H1 (cell line): ENCODE results near the gene KIF15. TPM values are rescaled to one million over a fixed set of nuclear protein-coding genes. Genes with fewer than 3 reads are reported as not detected.

Source experiments
- RNF2 ChIP-seq: fragments of 200-900, 300-1000 bp; sonication (generic); IDR thresholded peaks from 2 replicates; pipeline ENCODE4 v1.7.1; 2016; ENCODE audit warnings: borderline replicate concordance, low read depth, mild to moderate bottlenecking, antibody characterized with exemption, low read length; ENCODE audit not compliant: poor library complexity, severe bottlenecking; ENCODE audit errors: missing control alignments
- polyA plus RNA-seq, 7 experiments: library from polyadenylated mRNA; depleted of rRNA in 3 of 7; stranded (reverse) in 5 of 7; unstranded in 2 of 7; fragments of >200 nt in 5 of 7; fragments of 200-250 nt in 2 of 7; gene quantifications; 1 replicate in 5 of 7; 2 replicates in 1 of 7; 4 replicates in 1 of 7; pipeline versions ENCODE4 v1.2.1 to v1.2.3, GENCODE V29; 2011 to 2013; ENCODE audit warnings: missing spikeins in 2 of 7, mixed read lengths in 2 of 7
- total RNA-seq: library from RNA; stranded (reverse); fragmentation: NEBNext Ultra II Directional; extraction: Animal tissue kit (Norgen Biotek cat#: 25700); gene quantifications from 2 replicates; pipeline ENCODE4 v1.2.1, GENCODE V29; 2021
- TF ChIP-seq, protein P1 (sequence below): fragments of 300-600 bp; sonication (generic); IDR thresholded peaks from 2 replicates; pipeline ENCODE4 v1.7.1; 2012; ENCODE audit warnings: low read length, moderate library complexity, mild to moderate bottlenecking, inconsistent platforms; ENCODE audit not compliant: insufficient replicate concordance

KIF15 gene
- total and polyA plus RNA-seq, 2 of the 8 experiments (the other 6 are each of a cell fraction or from before 2014, with no cell fraction given), result 4.2 to 25.5 TPM

DNA sequence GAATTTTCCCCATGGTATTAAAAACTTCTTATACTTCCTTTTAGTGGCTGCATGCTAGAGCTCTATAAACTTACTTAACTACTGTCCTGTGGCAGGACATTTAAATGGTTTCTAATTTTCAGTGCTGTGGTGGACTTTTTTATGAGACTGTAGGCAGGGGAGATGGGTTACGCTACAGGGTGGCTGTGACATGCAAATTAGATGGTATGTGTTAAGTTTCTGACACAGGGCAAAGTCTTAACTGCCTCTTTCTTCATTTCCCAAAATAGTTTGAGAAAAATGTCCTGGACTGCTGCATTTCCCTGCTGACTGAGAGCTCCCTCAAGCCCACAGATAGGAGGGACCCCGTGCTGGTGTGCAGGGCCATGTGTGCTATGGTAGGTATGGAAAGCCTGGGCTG lies 134.8 kb downstream of the KIF15 start (continued):
- TF ChIP-seq, protein P1, sequence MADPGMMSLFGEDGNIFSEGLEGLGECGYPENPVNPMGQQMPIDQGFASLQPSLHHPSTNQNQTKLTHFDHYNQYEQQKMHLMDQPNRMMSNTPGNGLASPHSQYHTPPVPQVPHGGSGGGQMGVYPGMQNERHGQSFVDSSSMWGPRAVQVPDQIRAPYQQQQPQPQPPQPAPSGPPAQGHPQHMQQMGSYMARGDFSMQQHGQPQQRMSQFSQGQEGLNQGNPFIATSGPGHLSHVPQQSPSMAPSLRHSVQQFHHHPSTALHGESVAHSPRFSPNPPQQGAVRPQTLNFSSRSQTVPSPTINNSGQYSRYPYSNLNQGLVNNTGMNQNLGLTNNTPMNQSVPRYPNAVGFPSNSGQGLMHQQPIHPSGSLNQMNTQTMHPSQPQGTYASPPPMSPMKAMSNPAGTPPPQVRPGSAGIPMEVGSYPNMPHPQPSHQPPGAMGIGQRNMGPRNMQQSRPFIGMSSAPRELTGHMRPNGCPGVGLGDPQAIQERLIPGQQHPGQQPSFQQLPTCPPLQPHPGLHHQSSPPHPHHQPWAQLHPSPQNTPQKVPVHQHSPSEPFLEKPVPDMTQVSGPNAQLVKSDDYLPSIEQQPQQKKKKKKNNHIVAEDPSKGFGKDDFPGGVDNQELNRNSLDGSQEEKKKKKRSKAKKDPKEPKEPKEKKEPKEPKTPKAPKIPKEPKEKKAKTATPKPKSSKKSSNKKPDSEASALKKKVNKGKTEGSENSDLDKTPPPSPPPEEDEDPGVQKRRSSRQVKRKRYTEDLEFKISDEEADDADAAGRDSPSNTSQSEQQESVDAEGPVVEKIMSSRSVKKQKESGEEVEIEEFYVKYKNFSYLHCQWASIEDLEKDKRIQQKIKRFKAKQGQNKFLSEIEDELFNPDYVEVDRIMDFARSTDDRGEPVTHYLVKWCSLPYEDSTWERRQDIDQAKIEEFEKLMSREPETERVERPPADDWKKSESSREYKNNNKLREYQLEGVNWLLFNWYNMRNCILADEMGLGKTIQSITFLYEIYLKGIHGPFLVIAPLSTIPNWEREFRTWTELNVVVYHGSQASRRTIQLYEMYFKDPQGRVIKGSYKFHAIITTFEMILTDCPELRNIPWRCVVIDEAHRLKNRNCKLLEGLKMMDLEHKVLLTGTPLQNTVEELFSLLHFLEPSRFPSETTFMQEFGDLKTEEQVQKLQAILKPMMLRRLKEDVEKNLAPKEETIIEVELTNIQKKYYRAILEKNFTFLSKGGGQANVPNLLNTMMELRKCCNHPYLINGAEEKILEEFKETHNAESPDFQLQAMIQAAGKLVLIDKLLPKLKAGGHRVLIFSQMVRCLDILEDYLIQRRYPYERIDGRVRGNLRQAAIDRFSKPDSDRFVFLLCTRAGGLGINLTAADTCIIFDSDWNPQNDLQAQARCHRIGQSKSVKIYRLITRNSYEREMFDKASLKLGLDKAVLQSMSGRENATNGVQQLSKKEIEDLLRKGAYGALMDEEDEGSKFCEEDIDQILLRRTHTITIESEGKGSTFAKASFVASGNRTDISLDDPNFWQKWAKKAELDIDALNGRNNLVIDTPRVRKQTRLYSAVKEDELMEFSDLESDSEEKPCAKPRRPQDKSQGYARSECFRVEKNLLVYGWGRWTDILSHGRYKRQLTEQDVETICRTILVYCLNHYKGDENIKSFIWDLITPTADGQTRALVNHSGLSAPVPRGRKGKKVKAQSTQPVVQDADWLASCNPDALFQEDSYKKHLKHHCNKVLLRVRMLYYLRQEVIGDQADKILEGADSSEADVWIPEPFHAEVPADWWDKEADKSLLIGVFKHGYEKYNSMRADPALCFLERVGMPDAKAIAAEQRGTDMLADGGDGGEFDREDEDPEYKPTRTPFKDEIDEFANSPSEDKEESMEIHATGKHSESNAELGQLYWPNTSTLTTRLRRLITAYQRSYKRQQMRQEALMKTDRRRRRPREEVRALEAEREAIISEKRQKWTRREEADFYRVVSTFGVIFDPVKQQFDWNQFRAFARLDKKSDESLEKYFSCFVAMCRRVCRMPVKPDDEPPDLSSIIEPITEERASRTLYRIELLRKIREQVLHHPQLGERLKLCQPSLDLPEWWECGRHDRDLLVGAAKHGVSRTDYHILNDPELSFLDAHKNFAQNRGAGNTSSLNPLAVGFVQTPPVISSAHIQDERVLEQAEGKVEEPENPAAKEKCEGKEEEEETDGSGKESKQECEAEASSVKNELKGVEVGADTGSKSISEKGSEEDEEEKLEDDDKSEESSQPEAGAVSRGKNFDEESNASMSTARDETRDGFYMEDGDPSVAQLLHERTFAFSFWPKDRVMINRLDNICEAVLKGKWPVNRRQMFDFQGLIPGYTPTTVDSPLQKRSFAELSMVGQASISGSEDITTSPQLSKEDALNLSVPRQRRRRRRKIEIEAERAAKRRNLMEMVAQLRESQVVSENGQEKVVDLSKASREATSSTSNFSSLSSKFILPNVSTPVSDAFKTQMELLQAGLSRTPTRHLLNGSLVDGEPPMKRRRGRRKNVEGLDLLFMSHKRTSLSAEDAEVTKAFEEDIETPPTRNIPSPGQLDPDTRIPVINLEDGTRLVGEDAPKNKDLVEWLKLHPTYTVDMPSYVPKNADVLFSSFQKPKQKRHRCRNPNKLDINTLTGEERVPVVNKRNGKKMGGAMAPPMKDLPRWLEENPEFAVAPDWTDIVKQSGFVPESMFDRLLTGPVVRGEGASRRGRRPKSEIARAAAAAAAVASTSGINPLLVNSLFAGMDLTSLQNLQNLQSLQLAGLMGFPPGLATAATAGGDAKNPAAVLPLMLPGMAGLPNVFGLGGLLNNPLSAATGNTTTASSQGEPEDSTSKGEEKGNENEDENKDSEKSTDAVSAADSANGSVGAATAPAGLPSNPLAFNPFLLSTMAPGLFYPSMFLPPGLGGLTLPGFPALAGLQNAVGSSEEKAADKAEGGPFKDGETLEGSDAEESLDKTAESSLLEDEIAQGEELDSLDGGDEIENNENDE, result no peak
- no peak for TF ChIP-seq RNF2
